ENCODE measurements around the gene CSNK1E.

Gene CSNK1E

DNA sequence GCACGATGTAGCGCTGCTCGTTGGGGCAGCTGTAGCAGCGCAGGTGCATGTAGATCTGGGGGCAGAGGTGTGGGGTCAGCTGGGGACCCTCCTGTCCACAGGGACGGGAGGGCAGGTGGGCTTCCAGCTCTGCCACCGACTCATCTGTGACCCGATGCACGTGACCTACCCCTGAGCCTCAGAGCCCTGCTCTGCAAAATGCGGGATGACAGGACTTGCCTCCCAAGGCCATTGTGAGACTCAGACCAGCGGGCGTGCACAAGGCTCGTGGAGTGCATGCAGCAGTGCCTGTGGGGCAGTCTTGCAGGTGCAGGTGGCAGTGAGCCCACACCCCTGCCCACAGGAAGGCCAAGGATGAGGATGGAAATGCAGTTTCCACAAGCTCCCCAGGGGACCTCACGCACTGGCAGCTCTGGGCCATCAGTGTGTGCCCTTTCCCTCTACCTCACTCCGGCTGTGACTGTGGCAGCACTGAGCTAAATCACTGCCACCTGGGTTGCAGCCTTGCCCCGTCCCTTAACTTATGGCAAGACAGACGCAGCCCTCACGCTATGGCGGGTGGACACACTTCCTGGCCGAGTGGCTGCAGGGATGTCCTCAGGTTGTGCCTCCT, 71.1 kb downstream of the CSNK1E start:
- no peak for TF ChIP-seq CTCF (IDR thresholded peaks at IDR 0.05; ENCODE audit: insufficient read depth, missing control alignments)
- FAIRE-seq (no peak), DNase-seq (ENCODE audit: insufficient read length, low spot score) (no peak)

DNA sequence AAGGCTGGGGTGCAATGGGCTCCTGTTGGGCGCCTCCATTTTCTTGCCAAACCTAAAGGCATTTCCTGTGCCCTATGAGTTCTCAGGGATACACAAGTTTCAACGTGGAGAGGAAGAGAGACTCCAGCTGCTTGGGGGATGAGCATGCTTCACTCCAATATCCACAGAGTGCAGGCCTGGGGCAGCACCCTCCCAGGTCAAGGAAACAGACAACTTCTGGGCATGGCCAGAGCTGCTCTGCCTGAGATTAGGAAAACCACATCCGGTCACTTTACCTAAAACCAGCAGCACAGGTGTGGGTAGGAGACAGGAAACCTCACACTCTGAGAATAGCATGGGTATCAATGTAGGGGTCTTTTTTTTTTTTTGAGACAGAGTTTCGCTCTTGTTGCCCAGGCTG, 73.1 kb downstream of the CSNK1E start:
- DNase-seq (ENCODE audit: insufficient read length, low spot score) (no peak), FAIRE-seq (no peak)
- no peak for TF ChIP-seq CTCF (IDR thresholded peaks at IDR 0.05; ENCODE audit: insufficient read depth, missing control alignments)

DNA sequence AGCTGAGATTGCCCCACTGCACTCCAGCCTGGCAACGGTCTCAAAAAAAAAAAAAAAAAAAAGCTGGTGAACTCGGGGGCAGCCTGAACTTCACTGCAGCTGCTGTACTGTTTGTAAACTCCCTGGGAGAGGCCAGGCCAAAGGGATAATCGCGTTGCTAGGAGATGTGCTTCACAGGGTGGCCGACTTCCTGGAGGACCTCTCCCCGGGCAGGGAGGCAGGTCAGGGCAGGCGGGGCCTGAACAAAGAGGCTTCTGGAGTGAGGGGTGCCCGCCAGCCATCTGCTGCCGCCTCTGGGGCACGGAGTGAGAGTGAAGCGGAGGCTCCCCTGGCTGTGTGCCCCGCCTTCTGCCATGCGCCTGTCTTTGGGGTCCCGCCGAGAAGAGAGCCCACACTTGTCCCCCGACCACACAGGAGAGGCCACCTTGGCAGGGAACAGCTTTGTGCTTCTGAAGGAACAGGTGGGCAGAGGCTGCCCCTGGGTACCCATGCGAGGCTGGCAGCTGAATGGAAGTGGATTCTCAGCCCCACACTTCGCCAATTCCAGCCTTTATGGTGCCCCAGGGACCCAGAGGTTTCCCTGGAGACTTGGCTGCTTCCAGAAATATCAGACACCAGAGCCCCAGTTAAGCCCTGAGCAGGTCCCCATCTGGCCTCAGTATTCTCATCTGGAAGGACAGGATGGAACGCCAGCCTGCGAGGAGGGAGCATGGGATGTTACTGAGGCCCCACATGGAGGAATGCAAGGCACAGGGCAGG, 74.0 kb downstream of the CSNK1E start:
- DNase-seq (ENCODE audit: insufficient read length, low spot score), result peak; percentile 37
- FAIRE-seq, result no peak
- TF ChIP-seq CTCF (IDR thresholded peaks at IDR 0.05; ENCODE audit: insufficient read depth, missing control alignments), result no peak

- FAIRE-seq (no peak), DNase-seq (ENCODE audit: insufficient read length, low spot score) (no peak)
- TF ChIP-seq CTCF (IDR thresholded peaks at IDR 0.05; ENCODE audit: insufficient read depth, missing control alignments), result no peak
These were observed 76.4 kb downstream of the CSNK1E start for GRCh38 chr22:38240734-38241252.

Data from D721Med (cell line).